GM12878 (cell line): ENCODE results near the gene ABCC4. TPM values are rescaled to one million over a fixed set of nuclear protein-coding genes. Genes with fewer than 3 reads are reported as not detected.

ENCODE experiments used
- ATAC-seq: fragments of 200-7000 bp; cut with Tn5 transposase; 3 replicates; pipeline ENCODE4 v1.9.1; 2020; ENCODE audit warnings: mild to moderate bottlenecking, moderate library complexity
- BruUV-seq: library from RNA; stranded (reverse); fragments of 400-500 nt; replicated peaks from 2 replicates; lab custom pipeline; 2021; lab: Mats Ljungman, UMichigan
- CTCF ChIA-PET: fragments of 300-600 bp; sonication (Branson Sonifier 250); formaldehyde crosslinking; extraction: SDS; loops from one replicate; lab custom pipeline; 2021; ENCODE audit warnings: inconsistent platforms; lab: Yijun Ruan, JAX
- POLR2A ChIA-PET: fragments of 350-600 bp; formaldehyde crosslinking; extraction: SDS; loops from one replicate; lab custom pipeline; 2021; ENCODE audit warnings: inconsistent platforms; lab: Charles Lee
- RAD21 ChIA-PET: fragments of 300-600 bp; sonication (Branson Sonifier 250); formaldehyde crosslinking; loops from one replicate; lab custom pipeline; 2023; ENCODE audit warnings: antibody characterized with exemption; ENCODE audit not compliant: unreplicated experiment; lab: Charles Lee
- SMC1A ChIA-PET: fragments of 300-600 bp; sonication (Branson Sonifier 250); formaldehyde crosslinking; loops from one replicate; lab custom pipeline; 2023; ENCODE audit not compliant: unreplicated experiment, uncharacterized antibody; lab: Charles Lee
- DNase-seq: peaks from one replicate; pipeline ENCODE4 v3.0.0-alpha.2; 2011; ENCODE audit warnings: low read depth, low spot score
- FAIRE-seq: peaks from 3 replicates; lab custom pipeline; 2011; peaks lifted over from hg19 to GRCh38; lab: Jason Lieb, UNC
- H2AFZ ChIP-seq: 2 replicates; pipeline ENCODE4 v1.6.0; 2011; ENCODE audit warnings: low read depth, low read length, control low read depth; ENCODE audit not compliant: control insufficient read depth
- H3K27ac ChIP-seq: 2 replicates; pipeline ENCODE4 v1.5.1; 2011; ENCODE audit warnings: control low read depth; ENCODE audit not compliant: control insufficient read depth, insufficient read depth
- H3K27me3 ChIP-seq, 2 experiments: replicated peaks in 1 of 2; 2 replicates each; pipeline versions ENCODE4 v1.6.0 to v1.6.1; 2011; ENCODE audit warnings: low read length in 1 of 2; ENCODE audit not compliant: control insufficient read depth in 2 of 2, insufficient read depth in 2 of 2
- H3K36me3 ChIP-seq, 2 experiments: 2 replicates each; pipeline ENCODE4 v1.5.1; 2011; ENCODE audit warnings: low read length in 1 of 2; ENCODE audit not compliant: control insufficient read depth in 2 of 2, insufficient read depth in 2 of 2
- H3K4me1 ChIP-seq: 2 replicates; pipeline ENCODE4 v1.6.1; 2011; ENCODE audit warnings: mild to moderate bottlenecking, low read length, moderate library complexity, mixed read lengths; ENCODE audit not compliant: control insufficient read depth, insufficient read depth
- H3K4me2 ChIP-seq: 2 replicates; pipeline ENCODE4 v1.6.0; 2011; ENCODE audit warnings: control low read depth; ENCODE audit not compliant: control insufficient read depth, insufficient read depth
- H3K4me3 ChIP-seq: fragments of 200-600 bp; sonication (generic); 2 replicates; pipeline ENCODE4 v1.5.1; 2016
- H3K79me2 ChIP-seq: 2 replicates; pipeline ENCODE4 v1.6.0; 2011; ENCODE audit warnings: low read length; ENCODE audit not compliant: control insufficient read depth, insufficient read depth
- H3K9ac ChIP-seq: 2 replicates; pipeline ENCODE4 v1.8.0; 2011; ENCODE audit warnings: low read length, control low read depth, mixed read lengths; ENCODE audit not compliant: control insufficient read depth, insufficient read depth
- H3K9me3 ChIP-seq: replicated peaks from 3 replicates; pipeline ENCODE4 v1.5.1; 2011; ENCODE audit warnings: mild to moderate bottlenecking, low read length; ENCODE audit not compliant: control insufficient read depth, insufficient read depth
- H4K20me1 ChIP-seq: 2 replicates; pipeline ENCODE4 v1.6.0; 2011; ENCODE audit not compliant: control insufficient read depth, insufficient read depth
- BCLAF1 ChIP-seq: fragments of 450-650 bp; IDR thresholded peaks from 2 replicates; pipeline ENCODE4 v1.6.1; 2017; ENCODE audit warnings: antibody characterized with exemption, mild to moderate bottlenecking, moderate library complexity
- ELK1 ChIP-seq: IDR thresholded peaks from 2 replicates; pipeline ENCODE4 v1.6.1; 2012; ENCODE audit warnings: low read depth, low read length, improper control_type of control experiment
- HCFC1 ChIP-seq: fragments of 150-350 bp; IDR thresholded peaks from 2 replicates; pipeline ENCODE4 v1.6.1; 2014; ENCODE audit warnings: low read length
- IKZF2 ChIP-seq, 2 experiments: fragments of 450-650 bp; IDR thresholded peaks; 2 replicates each; pipeline ENCODE4 v1.6.1; 2017; ENCODE audit warnings: mild to moderate bottlenecking in 2 of 2, moderate library complexity in 2 of 2
- PRDM15 ChIP-seq: fragments of 450-650 bp; formaldehyde crosslinking; IDR thresholded peaks from 2 replicates; pipeline ENCODE4 v1.4.0; 2020; ENCODE audit warnings: mild to moderate bottlenecking, moderate library complexity
- RELA ChIP-seq: fragments of 450-650 bp; IDR thresholded peaks from 2 replicates; pipeline ENCODE4 v1.8.0; 2014; ENCODE audit warnings: borderline replicate concordance; ENCODE audit not compliant: partially characterized antibody
- SKIL ChIP-seq: fragments of 450-650 bp; IDR thresholded peaks from 2 replicates; pipeline ENCODE4 v1.6.1; 2017; ENCODE audit warnings: mild to moderate bottlenecking, low read depth, inconsistent platforms; ENCODE audit not compliant: poor library complexity, severe bottlenecking
- SMC3 ChIP-seq: IDR thresholded peaks from 2 replicates; pipeline ENCODE4 v1.6.1; 2011; ENCODE audit warnings: low read length, improper control_type of control experiment, borderline replicate concordance
- SREBF1 ChIP-seq: IDR thresholded peaks from 2 replicates; pipeline ENCODE4 v1.6.1; 2012; ENCODE audit warnings: mild to moderate bottlenecking, low read length
- WGBS: methylation state at CpG from one replicate; pipeline ENCODE4 v1.1.6; 2016; ENCODE audit warnings: low lambda C conversion rate; ENCODE audit not compliant: insufficient replicate concordance, insufficient coverage; ENCODE audit errors: missing lambda C conversion rate; 5-methylcytosine and 5-hydroxymethylcytosine counted together
- in situ Hi-C: fragments of 300-500 bp; cut with MboI; formaldehyde crosslinking; loops from 9 replicates; pipeline ENCODE4 v1.14.3; 2018; ENCODE audit warnings: mixed read lengths
- intact Hi-C: fragments of 100-400 bp; cut with micrococcal nuclease; formaldehyde crosslinking; loops from one replicate; pipeline ENCODE4 v1.14.2; 2022; ENCODE audit not compliant: unreplicated experiment
- polyA plus RNA-seq, 11 experiments: library from polyadenylated mRNA; depleted of rRNA in 4 of 11; unstranded in 6 of 11; stranded (reverse) in 5 of 11; fragments of >200 nt; fragmentation: Nextera tagmentation in 4 of 11; fragmentation: Illumina TruSeq in 1 of 11; extraction: Ambion mirVana in 4 of 11; extraction: Trizol in 1 of 11; gene quantifications; 1 replicate in 1 of 11; 2 replicates in 10 of 11; pipeline versions ENCODE4 v1.2.1 to v1.2.3, GENCODE V29; 2011 to 2016; ENCODE audit warnings: inconsistent platforms in 2 of 11, missing spikeins in 2 of 11, low read depth in 1 of 11
- total RNA-seq, 4 experiments: library from RNA; depleted of rRNA in 3 of 4; stranded (reverse); fragments of >200 nt in 3 of 4; fragmentation: Illumina TruSeq in 1 of 4; extraction: Trizol in 1 of 4; gene quantifications; 2 replicates each; pipeline versions ENCODE4 v1.2.1 to v1.2.3, GENCODE V29; 2013 to 2021

The ABCC4 gene
- total and polyA plus RNA-seq, 10 of the 15 experiments (the other 5 are each of a cell fraction or from before 2014, with no cell fraction given): 7.2 to 44.4 (median 24.1) TPM

GRCh38 chr13:95154413-95154886, 146.8 kb downstream of the ABCC4 start:
- no TSS peak for BruUV-seq
- in situ Hi-C loops: no loop called here
- intact Hi-C loops: no loop called here

More at GRCh38 chr13:95154413-95154886, 146.8 kb downstream of the ABCC4 start:
- ATAC-seq (no peak), FAIRE-seq (no peak), DNase-seq (no peak)
- TF ChIP-seq SREBF1: no peak
- no peak for TF ChIP-seq HCFC1
- TF ChIP-seq PRDM15 (CRISPR knock-in tag): no peak
- TF ChIP-seq BCLAF1: no peak
- no peak for TF ChIP-seq SKIL
- TF ChIP-seq IKZF2 (IDR thresholded peaks at IDR 0.05): no peak
- TF ChIP-seq RELA: no peak
- TF ChIP-seq ELK1: no peak
- no peak for TF ChIP-seq SMC3
- Histone ChIP-seq H3K4me3 (no peak overlapping the region), H3K36me3 (peaks cover 2 to 4% of the 10 kb centered on the region in 2 experiments), H3K4me1 (no peaks in the 10 kb centered on the region), H3K27me3 (no peaks in the 10 kb centered on the region), H3K4me2 (no peak overlapping the region), H2AFZ (no peak overlapping the region), H3K27ac (no peak overlapping the region), H4K20me1 (no peaks in the 10 kb centered on the region), H3K9ac (no peak overlapping the region), H3K9me3 (no peaks in the 10 kb centered on the region), H3K79me2 (no peaks in the 10 kb centered on the region)
- WGBS: 100% methylated on average over 3 of the region's 3 CpGs
- RAD21 ChIA-PET: interaction anchor here (0.7 to 0.8 kb wide), 2 partner anchors 227 to 250 kb away, joined by 3 read pairs; no protein-coding TSS in a partner anchor
- SMC1A ChIA-PET: interaction anchor here (1.2 to 2.8 kb wide), 6 partner anchors 11 to 482 kb away, joined by 3 to 12 read pairs (median 4); no protein-coding TSS in a partner anchor
- POLR2A ChIA-PET: no interaction called here
- CTCF ChIA-PET: interaction anchor here (0.8 to 3.1 kb wide), 7 partner anchors 8 to 480 kb away, joined by 3 to 14 read pairs (median 3); no protein-coding TSS in a partner anchor
